Glomerular endothelial cell (primary cell): ENCODE measurements around the gene RIN1. TPM values are rescaled to one million over a fixed set of nuclear protein-coding genes. Genes with fewer than 3 reads are reported as not detected.
A peak's percentile ranks its signal among the peaks of the same experiment; 100 is the strongest.

Source experiments
- DNase-seq: peaks from one replicate; pipeline ENCODE4 v3.0.0-alpha.2; 2011; ENCODE audit warnings: low read depth, low spot score; ENCODE audit errors: extremely low read depth
- total RNA-seq: library from RNA; depleted of rRNA; stranded (reverse); fragments of >200 nt; gene quantifications from 2 replicates; pipeline ENCODE4 v1.2.3, GENCODE V29; 2015

The RIN1 gene
- total RNA-seq, 1 donor from 2014 or later = 17.2 TPM

GRCh38 chr11:66285250-66285947, 50.8 kb downstream of the RIN1 start:
- DNase-seq = no peak

- DNase-seq = no peak
Observed at GRCh38 chr11:66284526-66285078, 51.6 kb downstream of the RIN1 start.

- DNase-seq = no peak
Observed at GRCh38 chr11:66283461-66284105, 52.7 kb downstream of the RIN1 start.

- DNase-seq = peak; percentile 67
Observed at GRCh38 chr11:66282468-66283455, 53.5 kb downstream of the RIN1 start.

Other genes starting within 250 kb of the RIN1 start
- 20.7 and 35.5 TPM in 2 replicates for gene KLC2, start 78.7 kb downstream of the RIN1 start, total RNA-seq
- 179 and 180 TPM in 2 replicates for gene RAB1B, start 67.8 kb downstream of the RIN1 start, total RNA-seq
- gene CNIH2, start 58.3 kb downstream of the RIN1 start, total RNA-seq = 0.15 TPM in 1 of 2 replicates, not detected in the other
- gene YIF1A, start 47.3 kb downstream of the RIN1 start, total RNA-seq = 120 and 142 TPM in 2 replicates
- gene TMEM151A, start 44.5 kb downstream of the RIN1 start, total RNA-seq = 0.05 and 0.58 TPM in 2 replicates
- 1.1 and 2.1 TPM in 2 replicates for gene CD248, start 19.4 kb downstream of the RIN1 start, total RNA-seq
- gene BRMS1, start 8.7 kb upstream of the RIN1 start, total RNA-seq = 60.6 and 65.2 TPM in 2 replicates
- gene B4GAT1, start 11.2 kb upstream of the RIN1 start, total RNA-seq = 48.2 and 53.3 TPM in 2 replicates
- 0.48 and 1.2 TPM in 2 replicates for gene SLC29A2, start 35.3 kb upstream of the RIN1 start, total RNA-seq
- not detected in 2 replicates for gene NPAS4, start 84.6 kb upstream of the RIN1 start, total RNA-seq
- 30.1 and 41.2 TPM in 2 replicates for gene MRPL11, start 102.4 kb upstream of the RIN1 start, total RNA-seq
- gene PELI3, start 130.5 kb upstream of the RIN1 start, total RNA-seq = 4.7 and 4.8 TPM in 2 replicates
- gene DPP3, start 144.0 kb upstream of the RIN1 start, total RNA-seq = 74.5 and 98.1 TPM in 2 replicates
- gene BBS1, start 174.2 kb upstream of the RIN1 start, total RNA-seq = 42.0 and 47.0 TPM in 2 replicates
- 28.4 and 43.2 TPM in 2 replicates for gene ZDHHC24, start 209.6 kb upstream of the RIN1 start, total RNA-seq
- not detected in 2 replicates for gene ACTN3, start 210.5 kb upstream of the RIN1 start, total RNA-seq
- 55.9 and 71.9 TPM in 2 replicates for gene CTSF, start 232.2 kb upstream of the RIN1 start, total RNA-seq